Measurements from ENCODE around the gene TMTC1. TPM values are rescaled to one million over a fixed set of nuclear protein-coding genes. Genes with fewer than 3 reads are reported as not detected.

The TMTC1 gene
- total and polyA plus RNA-seq, 2 donors (not counting 1 experiment from before 2014, with no cell fraction given) = 62.2 to 222 TPM

DNA sequence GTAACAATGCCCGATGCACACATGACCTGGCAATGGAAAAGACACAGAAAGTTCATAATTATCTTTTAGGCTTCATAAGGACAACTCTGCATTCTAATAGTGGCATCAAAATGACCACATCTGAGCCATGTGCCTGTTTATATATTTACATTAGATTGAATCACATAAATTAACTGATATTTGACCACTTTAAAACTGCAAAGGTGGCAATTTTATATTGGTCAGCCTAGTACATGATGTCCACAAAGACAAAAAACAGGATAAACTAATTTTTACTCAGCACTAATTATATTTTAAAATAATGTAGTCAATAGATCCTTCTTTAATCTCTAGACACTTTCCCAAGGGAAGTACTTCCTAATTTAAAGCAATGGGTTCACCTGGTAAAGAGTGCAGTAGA lies 274.2 kb downstream of the TMTC1 start:
- no peaks in the 10 kb centered on the region for H4K20me1 ChIP-seq (ENCODE audit: control insufficient read depth, extremely low read depth, insufficient read depth, low read length)
- H3K9ac ChIP-seq (ENCODE audit: insufficient read depth, low read length) = no peak overlapping the region
- H3K27me3 ChIP-seq (ENCODE audit: control insufficient read depth, insufficient read depth, low read length) = no peaks in the 10 kb centered on the region
- no peaks in the 10 kb centered on the region for H3K9me3 ChIP-seq (ENCODE audit: control insufficient read depth, insufficient read depth, low read depth, low read length)
- no peak overlapping the region for H2AFZ ChIP-seq (ENCODE audit: low read length)
- no peaks in the 10 kb centered on the region for H3K4me1 ChIP-seq (ENCODE audit: control insufficient read depth, extremely low read depth, insufficient read depth, low read length)
- no peaks in the 10 kb centered on the region for H3K36me3 ChIP-seq (ENCODE audit: control insufficient read depth, insufficient read depth, low read length)
- TF ChIP-seq, protein P1, sequence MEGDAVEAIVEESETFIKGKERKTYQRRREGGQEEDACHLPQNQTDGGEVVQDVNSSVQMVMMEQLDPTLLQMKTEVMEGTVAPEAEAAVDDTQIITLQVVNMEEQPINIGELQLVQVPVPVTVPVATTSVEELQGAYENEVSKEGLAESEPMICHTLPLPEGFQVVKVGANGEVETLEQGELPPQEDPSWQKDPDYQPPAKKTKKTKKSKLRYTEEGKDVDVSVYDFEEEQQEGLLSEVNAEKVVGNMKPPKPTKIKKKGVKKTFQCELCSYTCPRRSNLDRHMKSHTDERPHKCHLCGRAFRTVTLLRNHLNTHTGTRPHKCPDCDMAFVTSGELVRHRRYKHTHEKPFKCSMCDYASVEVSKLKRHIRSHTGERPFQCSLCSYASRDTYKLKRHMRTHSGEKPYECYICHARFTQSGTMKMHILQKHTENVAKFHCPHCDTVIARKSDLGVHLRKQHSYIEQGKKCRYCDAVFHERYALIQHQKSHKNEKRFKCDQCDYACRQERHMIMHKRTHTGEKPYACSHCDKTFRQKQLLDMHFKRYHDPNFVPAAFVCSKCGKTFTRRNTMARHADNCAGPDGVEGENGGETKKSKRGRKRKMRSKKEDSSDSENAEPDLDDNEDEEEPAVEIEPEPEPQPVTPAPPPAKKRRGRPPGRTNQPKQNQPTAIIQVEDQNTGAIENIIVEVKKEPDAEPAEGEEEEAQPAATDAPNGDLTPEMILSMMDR (conservative IDR thresholded peaks at IDR 0.05 in 1 of 2, IDR thresholded peaks at IDR 0.05 in 1 of 2; ENCODE audit: low read depth in 1 of 2, low read length in 2 of 2) = no peak
- no peak for TF ChIP-seq EZH2 (IDR thresholded peaks at IDR 0.05; ENCODE audit: low read length, missing control alignments)
- no peak overlapping the region for H3K4me2 ChIP-seq (ENCODE audit: extremely low read depth, insufficient read depth, low read length)
- H3K79me2 ChIP-seq (ENCODE audit: control insufficient read depth, insufficient read depth, low read length) = no peaks in the 10 kb centered on the region
- no peak overlapping the region for H3K27ac ChIP-seq (ENCODE audit: insufficient read depth, low read length)
- no peak for DNase-seq (ENCODE audit: low read depth in 2 of 2)
- no peak overlapping the region for H3K4me3 ChIP-seq (replicated peaks in 1 of 4; ENCODE audit: control extremely low read depth in 1 of 4, insufficient read depth in 1 of 4, low read depth in 3 of 4, low read length in 4 of 4)

DNA sequence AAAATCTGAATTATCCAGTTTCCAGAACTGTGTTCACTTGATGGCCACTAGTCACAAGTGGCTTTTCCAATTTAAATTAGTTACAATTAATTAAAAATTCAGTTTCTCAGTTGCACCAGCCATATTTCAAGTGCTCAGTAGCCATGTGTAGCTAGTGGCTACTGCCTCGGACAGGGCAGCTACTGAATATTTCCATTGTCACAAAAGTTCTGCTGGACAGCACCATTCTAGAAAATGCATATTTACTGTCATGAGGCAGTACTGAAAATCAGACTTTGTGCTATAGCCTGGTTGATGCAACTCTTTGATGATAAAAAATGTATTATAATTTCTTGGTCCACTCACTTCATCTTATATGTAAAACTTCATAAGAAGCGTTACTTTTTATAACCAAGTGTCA lies 274.8 kb downstream of the TMTC1 start:
- H3K27ac ChIP-seq (ENCODE audit: insufficient read depth, low read length) = no peak overlapping the region
- no peaks in the 10 kb centered on the region for H3K36me3 ChIP-seq (ENCODE audit: control insufficient read depth, insufficient read depth, low read length)
- no peak overlapping the region for H3K4me2 ChIP-seq (ENCODE audit: extremely low read depth, insufficient read depth, low read length)
- no peaks in the 10 kb centered on the region for H3K79me2 ChIP-seq (ENCODE audit: control insufficient read depth, insufficient read depth, low read length)
- no peaks in the 10 kb centered on the region for H3K4me1 ChIP-seq (ENCODE audit: control insufficient read depth, extremely low read depth, insufficient read depth, low read length)
- no peak overlapping the region for H3K4me3 ChIP-seq (replicated peaks in 1 of 4; ENCODE audit: control extremely low read depth in 1 of 4, insufficient read depth in 1 of 4, low read depth in 3 of 4, low read length in 4 of 4)
- no peak overlapping the region for H2AFZ ChIP-seq (ENCODE audit: low read length)
- no peaks in the 10 kb centered on the region for H3K9me3 ChIP-seq (ENCODE audit: control insufficient read depth, insufficient read depth, low read depth, low read length)
- H3K9ac ChIP-seq (ENCODE audit: insufficient read depth, low read length) = no peak overlapping the region
- DNase-seq (ENCODE audit: low read depth in 2 of 2) = no peak
- H4K20me1 ChIP-seq (ENCODE audit: control insufficient read depth, extremely low read depth, insufficient read depth, low read length) = no peaks in the 10 kb centered on the region
- no peaks in the 10 kb centered on the region for H3K27me3 ChIP-seq (ENCODE audit: control insufficient read depth, insufficient read depth, low read length)
- TF ChIP-seq, protein P1 (conservative IDR thresholded peaks at IDR 0.05 in 1 of 2, IDR thresholded peaks at IDR 0.05 in 1 of 2; ENCODE audit: low read depth in 1 of 2, low read length in 2 of 2) = no peak
- TF ChIP-seq EZH2 (IDR thresholded peaks at IDR 0.05; ENCODE audit: low read length, missing control alignments) = no peak

DNA sequence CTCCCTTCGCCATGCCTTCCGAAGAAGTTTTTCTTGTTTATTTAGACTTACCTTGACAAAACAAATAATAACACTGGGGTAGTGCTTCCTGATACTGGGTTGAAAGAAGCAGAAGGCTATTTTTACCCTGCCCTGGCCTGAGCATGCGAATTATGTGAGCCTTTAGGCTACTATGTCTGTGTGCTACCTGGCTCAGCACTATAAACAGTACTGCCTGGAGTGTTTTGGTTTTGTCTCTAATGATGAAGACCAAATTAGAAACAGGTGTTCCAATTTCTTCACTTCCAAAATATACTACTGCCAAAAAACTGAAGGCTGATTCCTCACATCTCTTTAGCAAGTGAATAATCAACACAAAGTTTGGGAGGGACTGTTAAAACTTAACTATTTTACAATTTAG lies 278.6 kb downstream of the TMTC1 start:
- no peak overlapping the region for H3K27ac ChIP-seq (ENCODE audit: insufficient read depth, low read length)
- H3K27me3 ChIP-seq (ENCODE audit: control insufficient read depth, insufficient read depth, low read length) = no peaks in the 10 kb centered on the region
- no peak overlapping the region for H3K9ac ChIP-seq (ENCODE audit: insufficient read depth, low read length)
- H3K4me3 ChIP-seq (replicated peaks in 1 of 4; ENCODE audit: control extremely low read depth in 1 of 4, insufficient read depth in 1 of 4, low read depth in 3 of 4, low read length in 4 of 4) = no peak overlapping the region
- DNase-seq (ENCODE audit: low read depth in 2 of 2) = no peak
- no peaks in the 10 kb centered on the region for H3K4me1 ChIP-seq (ENCODE audit: control insufficient read depth, extremely low read depth, insufficient read depth, low read length)
- no peak overlapping the region for H2AFZ ChIP-seq (ENCODE audit: low read length)
- H3K36me3 ChIP-seq (ENCODE audit: control insufficient read depth, insufficient read depth, low read length) = no peaks in the 10 kb centered on the region
- TF ChIP-seq EZH2 (IDR thresholded peaks at IDR 0.05; ENCODE audit: low read length, missing control alignments) = no peak
- TF ChIP-seq, protein P1 (conservative IDR thresholded peaks at IDR 0.05 in 1 of 2, IDR thresholded peaks at IDR 0.05 in 1 of 2; ENCODE audit: low read depth in 1 of 2, low read length in 2 of 2) = no peak
- H3K9me3 ChIP-seq (ENCODE audit: control insufficient read depth, insufficient read depth, low read depth, low read length) = no peaks in the 10 kb centered on the region
- no peaks in the 10 kb centered on the region for H3K79me2 ChIP-seq (ENCODE audit: control insufficient read depth, insufficient read depth, low read length)
- H3K4me2 ChIP-seq (ENCODE audit: extremely low read depth, insufficient read depth, low read length) = no peak overlapping the region
- H4K20me1 ChIP-seq (ENCODE audit: control insufficient read depth, extremely low read depth, insufficient read depth, low read length) = no peaks in the 10 kb centered on the region
